ENCODE data around the gene SNRPA.

DNA sequence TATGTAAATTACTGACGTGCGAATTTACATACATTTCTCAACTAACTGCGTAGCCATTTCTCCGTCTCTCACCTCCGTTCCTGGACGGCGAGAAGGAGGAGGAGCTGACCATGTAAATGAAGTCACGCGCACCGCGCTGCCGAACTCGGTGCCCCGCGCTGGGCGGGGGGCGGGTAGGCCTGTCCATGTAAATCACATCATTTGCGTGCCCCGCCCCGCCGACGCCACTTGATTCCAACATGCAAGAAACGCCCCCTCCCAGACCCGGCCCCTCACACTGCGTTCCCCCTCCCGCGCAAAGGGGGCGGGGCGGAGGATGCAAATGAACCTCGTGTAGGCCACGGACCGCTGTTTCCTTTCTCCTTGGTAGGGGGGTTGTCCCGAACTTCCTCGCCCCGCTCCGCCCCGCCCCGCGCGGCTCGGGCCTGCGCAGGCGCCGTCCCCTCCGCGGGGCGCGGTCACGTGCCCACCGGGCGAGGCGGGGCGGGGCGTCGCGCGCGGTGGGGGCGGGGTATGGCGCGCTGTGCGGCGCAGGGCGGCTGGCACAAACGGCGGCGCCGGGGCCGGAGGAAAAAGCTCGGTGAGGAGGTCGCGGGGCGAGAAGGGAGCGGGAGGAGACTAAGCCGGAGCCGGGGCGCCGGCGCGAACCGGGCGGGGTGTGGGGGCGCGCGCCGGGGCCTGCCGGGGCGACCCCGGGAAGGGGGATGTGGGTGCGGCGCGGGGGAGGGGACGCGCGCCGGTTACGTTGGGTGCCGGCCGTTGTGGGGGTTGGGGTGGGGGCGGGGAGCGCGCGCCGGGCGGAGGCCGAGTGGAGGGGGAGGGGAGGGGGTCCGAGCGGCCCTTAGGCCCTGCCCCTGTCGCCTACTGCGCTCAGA is 47.9 kb downstream of the SNRPA start, which contains the start of gene EGLN2:
- TF ChIP-seq, protein P1, sequence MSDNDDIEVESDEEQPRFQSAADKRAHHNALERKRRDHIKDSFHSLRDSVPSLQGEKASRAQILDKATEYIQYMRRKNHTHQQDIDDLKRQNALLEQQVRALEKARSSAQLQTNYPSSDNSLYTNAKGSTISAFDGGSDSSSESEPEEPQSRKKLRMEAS (IDR thresholded peaks at IDR 0.05) = 0 out of 2 replicates have a peak, but pooled peaks have one; percentile 20
- TF ChIP-seq, protein P2, sequence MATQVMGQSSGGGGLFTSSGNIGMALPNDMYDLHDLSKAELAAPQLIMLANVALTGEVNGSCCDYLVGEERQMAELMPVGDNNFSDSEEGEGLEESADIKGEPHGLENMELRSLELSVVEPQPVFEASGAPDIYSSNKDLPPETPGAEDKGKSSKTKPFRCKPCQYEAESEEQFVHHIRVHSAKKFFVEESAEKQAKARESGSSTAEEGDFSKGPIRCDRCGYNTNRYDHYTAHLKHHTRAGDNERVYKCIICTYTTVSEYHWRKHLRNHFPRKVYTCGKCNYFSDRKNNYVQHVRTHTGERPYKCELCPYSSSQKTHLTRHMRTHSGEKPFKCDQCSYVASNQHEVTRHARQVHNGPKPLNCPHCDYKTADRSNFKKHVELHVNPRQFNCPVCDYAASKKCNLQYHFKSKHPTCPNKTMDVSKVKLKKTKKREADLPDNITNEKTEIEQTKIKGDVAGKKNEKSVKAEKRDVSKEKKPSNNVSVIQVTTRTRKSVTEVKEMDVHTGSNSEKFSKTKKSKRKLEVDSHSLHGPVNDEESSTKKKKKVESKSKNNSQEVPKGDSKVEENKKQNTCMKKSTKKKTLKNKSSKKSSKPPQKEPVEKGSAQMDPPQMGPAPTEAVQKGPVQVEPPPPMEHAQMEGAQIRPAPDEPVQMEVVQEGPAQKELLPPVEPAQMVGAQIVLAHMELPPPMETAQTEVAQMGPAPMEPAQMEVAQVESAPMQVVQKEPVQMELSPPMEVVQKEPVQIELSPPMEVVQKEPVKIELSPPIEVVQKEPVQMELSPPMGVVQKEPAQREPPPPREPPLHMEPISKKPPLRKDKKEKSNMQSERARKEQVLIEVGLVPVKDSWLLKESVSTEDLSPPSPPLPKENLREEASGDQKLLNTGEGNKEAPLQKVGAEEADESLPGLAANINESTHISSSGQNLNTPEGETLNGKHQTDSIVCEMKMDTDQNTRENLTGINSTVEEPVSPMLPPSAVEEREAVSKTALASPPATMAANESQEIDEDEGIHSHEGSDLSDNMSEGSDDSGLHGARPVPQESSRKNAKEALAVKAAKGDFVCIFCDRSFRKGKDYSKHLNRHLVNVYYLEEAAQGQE (IDR thresholded peaks at IDR 0.05; ENCODE audit: low read depth) = no peak
- TF ChIP-seq ZBTB7A (IDR thresholded peaks at IDR 0.05; ENCODE audit: low read depth) (no peak), TCF12 (IDR thresholded peaks at IDR 0.05; ENCODE audit: low read depth) (no peak), EP300 (IDR thresholded peaks at IDR 0.05; ENCODE audit: borderline replicate concordance) (no peak), CEBPB (IDR thresholded peaks at IDR 0.05) (no peak), TEAD4 (IDR thresholded peaks at IDR 0.05) (no peak), CREB1 (IDR thresholded peaks at IDR 0.05; ENCODE audit: low read depth) (no peak), TAF1 (IDR thresholded peaks at IDR 0.05; ENCODE audit: low read depth) (peak; percentile 40; the same call in 1 of the 2 replicates), RAD21 (IDR thresholded peaks at IDR 0.05; ENCODE audit: low read depth) (no peak), FOXM1 (IDR thresholded peaks at IDR 0.05; ENCODE audit: borderline replicate concordance, low read depth) (no peak), NFIC (IDR thresholded peaks at IDR 0.05) (no peak)

All from Ishikawa (cell line).